Bronchus fibroblast of lung (primary cell): ENCODE data around the gene ALS2CL. TPM values are rescaled to one million over a fixed set of nuclear protein-coding genes. Genes with fewer than 3 reads are reported as not detected.

ENCODE experiments used
- total RNA-seq: library from RNA; depleted of rRNA; stranded (reverse); fragments of >200 nt; gene quantifications from 2 replicates; pipeline ENCODE4 v1.2.3, GENCODE V29; 2015

ALS2CL gene
- 0.15 and 0.17 TPM in 2 replicates for total RNA-seq

GRCh38 chr3:46693038-46693891 is at the start of gene ALS2CL:
TSS of gene ALS2CL (minus strand) at chr3:46693679. CDS start at chr3:46689440, 4,239 bp downstream.

GRCh38 chr3:46717447-46718231 is 24.2 kb upstream of the ALS2CL start, which contains the start of gene PRSS50:
TSS of gene PRSS50 (minus strand) at chr3:46717869. CDS start at chr3:46717824, 45 bp downstream.

GRCh38 chr3:46701181-46701939 is 7.9 kb upstream of the ALS2CL start, which contains the start of gene TMIE:
TSS of gene TMIE (plus strand) at chr3:46701392. CDS start at chr3:46701488, 96 bp downstream.

Other genes starting within 250 kb of the ALS2CL start
- not detected in 2 replicates for gene LTF, start 228.8 kb downstream of the ALS2CL start, total RNA-seq
- gene RTP3, start 195.7 kb downstream of the ALS2CL start, total RNA-seq, result not detected in 2 replicates
- gene LRRC2, start 127.4 kb downstream of the ALS2CL start, total RNA-seq, result under 0.01 TPM in 2 replicates
- gene FAM240A, start 81.2 kb downstream of the ALS2CL start, total RNA-seq, result not detected in 2 replicates
- not detected in 2 replicates for gene TMIE, start 7.7 kb upstream of the ALS2CL start, total RNA-seq
- gene PRSS50, start 24.2 kb upstream of the ALS2CL start, total RNA-seq, result not detected in 2 replicates
- not detected in 2 replicates for gene MYL3, start 169.8 kb upstream of the ALS2CL start, total RNA-seq
- gene PTH1R, start 184.0 kb upstream of the ALS2CL start, total RNA-seq, result 0.34 and 0.59 TPM in 2 replicates